Adrenal gland (tissue), 5 donors: ENCODE results near the gene ERF.

Experiments used
- POLR2A ChIP-seq, 2 donors: fragments of 450-650 bp; IDR thresholded peaks; one replicate each; pipeline ENCODE4 v1.6.1; 2017; ENCODE audit warnings: antibody characterized with exemption in 2 of 2, mild to moderate bottlenecking in 2 of 2, moderate library complexity in 1 of 2
- TF ChIP-seq, protein P1 (sequence below), 6 experiments: fragments of 450-650 bp in 4 of 6; fragments of 200-600 bp in 2 of 6; sonication (generic) in 1 of 6; IDR thresholded peaks; 1 replicate in 5 of 6; 2 replicates in 1 of 6; pipeline versions ENCODE4 v1.5.1 to v1.8.0; 2016 to 2021; ENCODE audit warnings: antibody characterized with exemption in 6 of 6, mild to moderate bottlenecking in 2 of 6, moderate library complexity in 1 of 6
- donor health status: DM: no; HTN: no; CAD: no.

DNA sequence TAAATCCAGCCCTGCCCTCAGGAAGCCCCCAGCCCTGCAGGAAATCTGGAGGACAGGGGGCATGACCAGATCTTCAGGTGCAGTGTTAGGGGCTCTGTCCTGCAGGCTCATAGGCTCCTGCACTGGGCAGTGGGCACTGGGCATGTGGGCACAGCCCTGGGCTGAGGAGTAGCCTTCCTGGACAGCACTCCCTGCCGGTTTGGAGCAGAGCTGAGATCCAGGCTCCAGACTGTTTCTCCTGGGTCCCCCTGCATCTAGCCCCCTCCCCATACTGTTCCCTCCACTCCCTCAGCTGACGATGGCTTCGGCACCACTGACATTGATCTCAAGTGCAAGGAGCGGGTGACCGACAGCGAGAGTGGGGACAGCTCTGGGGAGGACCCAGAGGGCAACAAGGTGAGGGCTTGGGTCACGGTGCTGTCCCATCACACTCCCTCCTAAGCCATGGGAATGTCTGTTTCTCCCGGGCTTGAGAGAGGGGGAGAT, 34.7 kb upstream of the ERF start:
- TF ChIP-seq POLR2A (IDR thresholded peaks at IDR 0.05) = no peak
- TF ChIP-seq, protein P1, sequence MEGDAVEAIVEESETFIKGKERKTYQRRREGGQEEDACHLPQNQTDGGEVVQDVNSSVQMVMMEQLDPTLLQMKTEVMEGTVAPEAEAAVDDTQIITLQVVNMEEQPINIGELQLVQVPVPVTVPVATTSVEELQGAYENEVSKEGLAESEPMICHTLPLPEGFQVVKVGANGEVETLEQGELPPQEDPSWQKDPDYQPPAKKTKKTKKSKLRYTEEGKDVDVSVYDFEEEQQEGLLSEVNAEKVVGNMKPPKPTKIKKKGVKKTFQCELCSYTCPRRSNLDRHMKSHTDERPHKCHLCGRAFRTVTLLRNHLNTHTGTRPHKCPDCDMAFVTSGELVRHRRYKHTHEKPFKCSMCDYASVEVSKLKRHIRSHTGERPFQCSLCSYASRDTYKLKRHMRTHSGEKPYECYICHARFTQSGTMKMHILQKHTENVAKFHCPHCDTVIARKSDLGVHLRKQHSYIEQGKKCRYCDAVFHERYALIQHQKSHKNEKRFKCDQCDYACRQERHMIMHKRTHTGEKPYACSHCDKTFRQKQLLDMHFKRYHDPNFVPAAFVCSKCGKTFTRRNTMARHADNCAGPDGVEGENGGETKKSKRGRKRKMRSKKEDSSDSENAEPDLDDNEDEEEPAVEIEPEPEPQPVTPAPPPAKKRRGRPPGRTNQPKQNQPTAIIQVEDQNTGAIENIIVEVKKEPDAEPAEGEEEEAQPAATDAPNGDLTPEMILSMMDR (IDR thresholded peaks at IDR 0.05) = no peak
